Spleen (tissue), 7 donors: Measurements from ENCODE around the gene CMTM6.

Experiments
- CTCF ChIP-seq, 11 experiments: fragments of 200-600 bp in 7 of 11; fragments of 450-650 bp in 4 of 11; sonication (generic) in 4 of 11; IDR thresholded peaks in 8 of 11; conservative IDR thresholded peaks in 3 of 11; 1 replicate in 7 of 11; 2 replicates in 4 of 11; pipeline versions ENCODE4 v1.4.0 to v1.8.0; 2016 to 2021; ENCODE audit warnings: antibody characterized with exemption in 11 of 11, inconsistent platforms in 4 of 11, mild to moderate bottlenecking in 1 of 11
- POLR2AphosphoS5 ChIP-seq, 3 donors: sonication (generic); formaldehyde crosslinking; IDR thresholded peaks; one replicate each; pipeline ENCODE4 v1.5.1; 2017; ENCODE audit warnings: antibody characterized with exemption in 3 of 3
- donor health status: DM: no; HTN: no; CAD: no; lungs with moderate emphysema.
- donor health status: DM: no; HTN: no; CAD: no.
- donor health status: DM: no; HTN: no; CAD: no.

DNA sequence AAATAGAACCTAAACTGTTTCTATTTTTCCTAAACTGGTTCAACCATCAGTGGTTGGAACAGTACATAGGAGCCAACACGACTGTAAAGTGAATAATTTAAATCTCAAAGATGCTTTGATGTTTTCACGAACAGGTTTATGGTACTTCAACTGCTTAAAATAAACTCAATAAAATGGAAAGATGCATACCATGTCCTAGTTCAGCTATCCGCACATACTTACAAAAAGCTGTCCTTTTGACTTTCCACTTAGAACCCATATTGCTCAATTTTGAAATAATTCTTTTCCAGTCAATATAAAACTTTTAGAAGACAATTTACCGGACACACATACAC is 902 bp downstream of the CMTM6 start:
- TF ChIP-seq CTCF (IDR thresholded peaks at IDR 0.05 in 8 of 11, conservative IDR thresholded peaks at IDR 0.05 in 3 of 11): no peak
- TF ChIP-seq POLR2AphosphoS5 (IDR thresholded peaks at IDR 0.05): no peak
